Stimulated activated CD4-positive, alpha-beta T cell treated with anti-CD3 and anti-CD28 coated beads, Interleukin-12 subunit alpha, Interleukin-12 subunit beta, amount 100 ng/mL, for 24 hours (primary cell): ENCODE results near the gene CDYL.

Experiments
- DNase-seq, 2 experiments: peaks; one replicate each; pipeline ENCODE4 v3.0.0-alpha.2; 2020; ENCODE audit warnings: low read depth in 2 of 2

The CDYL gene

GRCh38 chr6:4883298-4883697 lies 107.1 kb downstream of the CDYL start:
- DNase-seq: no peak

- no peak for DNase-seq
Observed at GRCh38 chr6:4884646-4885340, 108.6 kb downstream of the CDYL start.

- DNase-seq: no peak
Observed at GRCh38 chr6:4885341-4885933, 109.2 kb downstream of the CDYL start.

- DNase-seq: no peak
Observed at GRCh38 chr6:4888841-4889240, 112.6 kb downstream of the CDYL start.

- no peak for DNase-seq
Observed at GRCh38 chr6:4889701-4890100, 113.5 kb downstream of the CDYL start.

GRCh38 chr6:4890191-4890590 lies 114.0 kb downstream of the CDYL start:
- no peak for DNase-seq

- DNase-seq: no peak
Observed at GRCh38 chr6:4890627-4891026, 114.4 kb downstream of the CDYL start.

GRCh38 chr6:4891141-4891540 lies 114.9 kb downstream of the CDYL start:
- no peak for DNase-seq

- DNase-seq: no peak
Observed at GRCh38 chr6:4892785-4893485, 116.7 kb downstream of the CDYL start.

GRCh38 chr6:4894049-4894448 lies 117.8 kb downstream of the CDYL start:
- DNase-seq: no peak

GRCh38 chr6:4895971-4896370 lies 119.8 kb downstream of the CDYL start:
- DNase-seq: no peak

- DNase-seq: no peak
Observed at GRCh38 chr6:4896401-4896800, 120.2 kb downstream of the CDYL start.

GRCh38 chr6:4899249-4900034 lies 123.2 kb downstream of the CDYL start:
- no peak for DNase-seq

- DNase-seq: no peak
Observed at GRCh38 chr6:4901386-4902061, 125.3 kb downstream of the CDYL start.

GRCh38 chr6:4902363-4902762 lies 126.2 kb downstream of the CDYL start:
- no peak for DNase-seq

- DNase-seq: no peak
Observed at GRCh38 chr6:4903121-4903520, 126.9 kb downstream of the CDYL start.

- DNase-seq: no peak
Observed at GRCh38 chr6:4903751-4904370, 127.7 kb downstream of the CDYL start.

- DNase-seq: no peak
Observed at GRCh38 chr6:4904461-4905025, 128.3 kb downstream of the CDYL start.

GRCh38 chr6:4905826-4906225 lies 129.6 kb downstream of the CDYL start:
- DNase-seq: no peak

GRCh38 chr6:4906293-4907276 lies 130.4 kb downstream of the CDYL start:
- no peak for DNase-seq
